ENCODE results near the gene SURF6.
"Not testable (repeated sequence)": the region's sequence is repeated elsewhere in the genome, so short reads cannot be mapped to it uniquely, and the experiment has no call there.

The SURF6 gene

GRCh38 chr9:133347985-133348717, 12.2 kb upstream of the SURF6 start, which contains the start of the genes MED22 and RPL7A:
Gene MED22, minus strand, starts transcription at chr9:133348131. Its CDS starts 1,469 bp downstream, at chr9:133346662.
Gene RPL7A, plus strand, starts transcription at chr9:133348218. Its CDS starts 26 bp downstream, at chr9:133348244.
- DNase-seq (ENCODE audit: low read depth in 2 of 2), result peak; percentile 84 to 89

- peak; percentile 36 to 47 for DNase-seq (ENCODE audit: low read depth in 2 of 2)
Measured at GRCh38 chr9:133347515-133347984, 11.6 kb upstream of the SURF6 start.

GRCh38 chr9:133346021-133346785, 10.2 kb upstream of the SURF6 start:
- no peak for DNase-seq (ENCODE audit: low read depth in 2 of 2)

GRCh38 chr9:133345596-133345995, 9.6 kb upstream of the SURF6 start:
- DNase-seq (ENCODE audit: low read depth in 2 of 2), result no peak

- DNase-seq (ENCODE audit: low read depth in 2 of 2), result no peak
Measured at GRCh38 chr9:133344979-133345378, 9.0 kb upstream of the SURF6 start.

- DNase-seq (ENCODE audit: low read depth in 2 of 2), result no peak
Measured at GRCh38 chr9:133344071-133344470, 8.1 kb upstream of the SURF6 start.

- DNase-seq (ENCODE audit: low read depth in 2 of 2), result no peak
Measured at GRCh38 chr9:133342570-133342969, 6.6 kb upstream of the SURF6 start.

- DNase-seq (ENCODE audit: low read depth in 2 of 2), result no peak
Measured at GRCh38 chr9:133342069-133342406, 6.0 kb upstream of the SURF6 start.

- DNase-seq (ENCODE audit: low read depth in 2 of 2), result no peak
Measured at GRCh38 chr9:133341369-133342068, 5.5 kb upstream of the SURF6 start.

GRCh38 chr9:133340916-133341315, 4.9 kb upstream of the SURF6 start:
- no peak for DNase-seq (ENCODE audit: low read depth in 2 of 2)

- DNase-seq (ENCODE audit: low read depth in 2 of 2), result no peak
Measured at GRCh38 chr9:133340256-133340655, 4.3 kb upstream of the SURF6 start.

- no peak for DNase-seq (ENCODE audit: low read depth in 2 of 2)
Measured at GRCh38 chr9:133339641-133340040, 3.7 kb upstream of the SURF6 start.

GRCh38 chr9:133334888-133335287, 1.1 kb downstream of the SURF6 start:
- not testable (repeated sequence) for DNase-seq (ENCODE audit: low read depth in 2 of 2)

- DNase-seq (ENCODE audit: low read depth in 2 of 2), result no peak
Measured at GRCh38 chr9:133334161-133334560, 1.8 kb downstream of the SURF6 start.

GRCh38 chr9:133333566-133333965, 2.4 kb downstream of the SURF6 start:
- DNase-seq (ENCODE audit: low read depth in 2 of 2), result no peak

- DNase-seq (ENCODE audit: low read depth in 2 of 2), result no peak
Measured at GRCh38 chr9:133333011-133333410, 3.0 kb downstream of the SURF6 start.

- DNase-seq (ENCODE audit: low read depth in 2 of 2), result no peak
Measured at GRCh38 chr9:133332381-133332730, 3.6 kb downstream of the SURF6 start.

GRCh38 chr9:133331641-133332380, 4.2 kb downstream of the SURF6 start:
- DNase-seq (ENCODE audit: low read depth in 2 of 2), result no peak

- no peak for DNase-seq (ENCODE audit: low read depth in 2 of 2)
Measured at GRCh38 chr9:133331221-133331620, 4.8 kb downstream of the SURF6 start.

GRCh38 chr9:133329306-133330156, 6.5 kb downstream of the SURF6 start:
- not testable (repeated sequence) for DNase-seq (ENCODE audit: low read depth in 2 of 2)

Data from stimulated activated CD4-positive, alpha-beta T cell treated with anti-CD3 and anti-CD28 coated beads, Interleukin-1b, Interleukin-23, amount 100 ng/mL, for 4 hours (primary cell).